DOHH2 (cell line): Measurements from ENCODE around the gene DCAF17.

Experiments used
- H3F3A ChIP-seq: fragments of 200-600 bp; sonication (generic), shearing (Covaris generic); 2 replicates; pipeline ENCODE4 v1.6.0; 2016; ENCODE audit warnings: antibody characterized with exemption, mild to moderate bottlenecking; ENCODE audit not compliant: control insufficient read depth, insufficient read depth
- H3K27ac ChIP-seq: fragments of 200-600 bp; sonication (generic); 2 replicates; pipeline ENCODE4 v1.5.1; 2014; ENCODE audit warnings: low read depth, mild to moderate bottlenecking, low read length, moderate library complexity
- H3K27me3 ChIP-seq: fragments of 200-600 bp; sonication (generic); 2 replicates; pipeline ENCODE4 v1.6.1; 2014; ENCODE audit warnings: mild to moderate bottlenecking, low read length, mixed read lengths; ENCODE audit not compliant: control insufficient read depth
- H3K36me3 ChIP-seq: fragments of 200-600 bp; sonication (generic); 2 replicates; pipeline ENCODE4 v1.6.1; 2014; ENCODE audit warnings: mild to moderate bottlenecking, low read length, moderate library complexity, mixed read lengths; ENCODE audit not compliant: control insufficient read depth
- H3K4me1 ChIP-seq: fragments of 200-600 bp; sonication (generic); 2 replicates; pipeline ENCODE4 v1.6.1; 2014; ENCODE audit warnings: mild to moderate bottlenecking, low read length, mixed read lengths; ENCODE audit not compliant: control insufficient read depth
- H3K4me2 ChIP-seq: fragments of 200-600 bp; sonication (generic); 2 replicates; pipeline ENCODE4 v1.6.0; 2014; ENCODE audit warnings: mild to moderate bottlenecking, low read length, moderate library complexity
- H3K4me3 ChIP-seq: fragments of 200-600 bp; sonication (generic); 2 replicates; pipeline ENCODE4 v1.5.1; 2014; ENCODE audit warnings: mild to moderate bottlenecking, low read length, mixed read lengths
- H3K79me2 ChIP-seq: fragments of 200-600 bp; sonication (generic); 2 replicates; pipeline ENCODE4 v1.6.1; 2014; ENCODE audit warnings: mild to moderate bottlenecking, low read length, mixed read lengths; ENCODE audit not compliant: control insufficient read depth
- H3K9me2 ChIP-seq: fragments of 200-600 bp; sonication (generic); replicated peaks from 2 replicates; pipeline ENCODE4 v1.6.1; 2014; ENCODE audit warnings: mild to moderate bottlenecking, low read length, mixed read lengths; ENCODE audit not compliant: control insufficient read depth
- H3K9me3 ChIP-seq: fragments of 200-600 bp; sonication (generic); 2 replicates; pipeline ENCODE4 v1.6.1; 2014; ENCODE audit warnings: antibody characterized with exemption, low read length, mixed read lengths; ENCODE audit not compliant: control insufficient read depth, insufficient read depth
- H4K20me1 ChIP-seq: fragments of 200-600 bp; sonication (generic); 2 replicates; pipeline ENCODE4 v1.6.0; 2014; ENCODE audit warnings: low read depth, mild to moderate bottlenecking, antibody characterized with exemption, low read length, moderate library complexity; ENCODE audit not compliant: control insufficient read depth, insufficient read depth
- EZH2phosphoT487 ChIP-seq: fragments of 200-600 bp; sonication (generic); IDR thresholded peaks from 2 replicates; pipeline ENCODE4 v1.6.1; 2017; ENCODE audit warnings: borderline replicate concordance, mild to moderate bottlenecking, antibody characterized with exemption, low read length, moderate library complexity, mixed read lengths
- TF ChIP-seq, protein P1 (sequence below): fragments of 200-600 bp; sonication (generic); IDR thresholded peaks from one replicate; pipeline ENCODE4 v1.5.1; 2014; ENCODE audit warnings: antibody characterized with exemption, mild to moderate bottlenecking, low read depth, low read length; ENCODE audit not compliant: poor library complexity, severe bottlenecking

Gene DCAF17

DNA sequence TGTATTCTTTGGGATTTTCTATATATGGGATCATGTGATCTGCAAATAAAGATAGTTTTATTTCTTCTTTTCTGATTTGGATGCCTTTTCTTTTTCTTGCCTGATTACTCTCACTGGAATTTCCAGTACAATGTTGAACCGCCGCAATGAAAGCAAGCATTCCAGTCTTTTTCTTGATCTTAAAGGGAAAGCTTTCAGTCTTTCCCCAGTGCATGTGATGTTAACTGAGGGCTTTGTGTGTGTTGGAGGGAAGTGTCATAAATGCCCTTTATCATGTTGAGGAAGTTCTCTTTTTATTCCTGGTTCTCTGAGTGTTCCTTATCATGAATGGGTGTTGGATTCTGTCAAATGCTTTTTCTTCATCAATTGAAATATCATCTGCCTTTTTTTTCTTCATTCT lies 71.3 kb downstream of the DCAF17 start:
- H3K36me3 ChIP-seq, result no peaks in the 10 kb centered on the region
- H3K9me3 ChIP-seq, result peaks cover 4% of the 10 kb centered on the region; the same call in 1 of the 2 replicates
- no peak overlapping the region for H3K4me2 ChIP-seq
- H3F3A ChIP-seq, result no peaks in the 10 kb centered on the region
- TF ChIP-seq, protein P1, sequence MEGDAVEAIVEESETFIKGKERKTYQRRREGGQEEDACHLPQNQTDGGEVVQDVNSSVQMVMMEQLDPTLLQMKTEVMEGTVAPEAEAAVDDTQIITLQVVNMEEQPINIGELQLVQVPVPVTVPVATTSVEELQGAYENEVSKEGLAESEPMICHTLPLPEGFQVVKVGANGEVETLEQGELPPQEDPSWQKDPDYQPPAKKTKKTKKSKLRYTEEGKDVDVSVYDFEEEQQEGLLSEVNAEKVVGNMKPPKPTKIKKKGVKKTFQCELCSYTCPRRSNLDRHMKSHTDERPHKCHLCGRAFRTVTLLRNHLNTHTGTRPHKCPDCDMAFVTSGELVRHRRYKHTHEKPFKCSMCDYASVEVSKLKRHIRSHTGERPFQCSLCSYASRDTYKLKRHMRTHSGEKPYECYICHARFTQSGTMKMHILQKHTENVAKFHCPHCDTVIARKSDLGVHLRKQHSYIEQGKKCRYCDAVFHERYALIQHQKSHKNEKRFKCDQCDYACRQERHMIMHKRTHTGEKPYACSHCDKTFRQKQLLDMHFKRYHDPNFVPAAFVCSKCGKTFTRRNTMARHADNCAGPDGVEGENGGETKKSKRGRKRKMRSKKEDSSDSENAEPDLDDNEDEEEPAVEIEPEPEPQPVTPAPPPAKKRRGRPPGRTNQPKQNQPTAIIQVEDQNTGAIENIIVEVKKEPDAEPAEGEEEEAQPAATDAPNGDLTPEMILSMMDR, result no peak
- no peak for TF ChIP-seq EZH2phosphoT487
- H3K4me3 ChIP-seq, result no peak overlapping the region
- no peaks in the 10 kb centered on the region for H3K79me2 ChIP-seq
- no peaks in the 10 kb centered on the region for H3K9me2 ChIP-seq
- H3K4me1 ChIP-seq, result no peaks in the 10 kb centered on the region
- no peaks in the 10 kb centered on the region for H3K27me3 ChIP-seq
- H4K20me1 ChIP-seq, result no peaks in the 10 kb centered on the region
- H3K27ac ChIP-seq, result no peak overlapping the region

DNA sequence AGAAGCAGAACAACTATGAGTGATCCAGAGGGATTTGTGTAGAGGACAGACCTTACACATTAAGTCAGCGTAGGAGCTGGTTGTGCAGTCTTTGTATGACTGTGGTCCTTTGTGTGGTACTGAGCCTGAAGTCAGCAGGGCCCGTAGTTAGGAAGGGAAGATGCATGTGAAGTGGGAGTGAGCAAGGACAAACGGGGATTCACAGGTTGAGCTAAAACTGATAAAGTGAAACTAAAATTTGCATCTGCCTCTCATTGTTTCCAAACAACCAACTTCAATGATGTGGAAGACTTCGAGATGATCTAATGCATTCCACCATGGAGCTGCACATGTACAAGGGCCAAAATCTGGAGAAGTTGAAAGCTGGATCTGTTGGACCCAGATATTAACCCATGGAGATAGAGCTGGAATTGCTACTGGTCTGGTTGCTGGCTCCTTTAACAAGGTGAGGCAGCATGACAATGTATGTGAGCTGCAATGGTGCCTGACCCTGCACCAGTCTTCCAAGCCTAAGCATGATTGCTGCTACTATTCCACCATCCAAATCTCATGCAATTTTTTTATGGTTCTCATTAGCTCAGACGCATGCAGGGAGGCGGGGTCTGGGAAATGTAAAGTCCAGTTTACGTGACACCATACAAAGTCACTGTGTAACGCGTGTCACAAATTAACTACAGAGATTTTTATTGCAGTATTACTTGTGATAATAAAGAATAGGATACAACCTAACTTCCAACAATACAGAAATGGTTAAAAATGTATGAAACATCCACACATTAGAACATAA lies 76.1 kb downstream of the DCAF17 start:
- no peak for TF ChIP-seq EZH2phosphoT487
- TF ChIP-seq, protein P1, result no peak
- Histone ChIP-seq H3K4me2 (no peak overlapping the region), H3K27me3 (peaks cover 3% of the 10 kb centered on the region; the same call in 1 of the 2 replicates), H3K4me3 (no peak overlapping the region), H3K36me3 (no peaks in the 10 kb centered on the region), H3K9me2 (no peaks in the 10 kb centered on the region), H4K20me1 (no peaks in the 10 kb centered on the region), H3K9me3 (no peaks in the 10 kb centered on the region), H3K79me2 (no peaks in the 10 kb centered on the region), H3K27ac (no peak overlapping the region), H3K4me1 (no peaks in the 10 kb centered on the region), H3F3A (no peaks in the 10 kb centered on the region)

DNA sequence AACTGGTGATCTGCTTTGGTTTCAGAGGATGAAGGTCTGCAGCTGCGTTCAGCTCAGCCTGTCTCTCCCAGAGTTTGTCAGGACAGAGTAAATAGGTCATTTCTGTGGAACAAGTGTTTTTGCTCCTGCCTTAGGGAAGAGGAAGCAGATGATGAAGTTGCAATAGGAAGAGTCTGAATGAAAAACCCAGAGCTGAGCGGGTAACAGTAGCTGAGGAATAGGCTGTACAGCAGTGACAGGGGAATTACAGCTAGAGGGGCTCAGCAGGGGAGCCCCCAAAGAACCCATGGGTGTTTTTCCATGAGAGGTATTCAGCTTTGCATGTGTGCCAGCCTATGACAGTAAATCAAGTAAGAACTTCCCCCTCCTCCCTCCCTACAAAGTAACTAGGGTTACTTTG lies 78.0 kb downstream of the DCAF17 start:
- Histone ChIP-seq H4K20me1 (no peaks in the 10 kb centered on the region), H3K27ac (no peak overlapping the region), H3K79me2 (no peaks in the 10 kb centered on the region), H3K27me3 (peaks cover 3% of the 10 kb centered on the region; the same call in 1 of the 2 replicates), H3K9me2 (no peaks in the 10 kb centered on the region), H3K4me1 (no peaks in the 10 kb centered on the region), H3K9me3 (no peaks in the 10 kb centered on the region), H3K4me2 (no peak overlapping the region), H3K36me3 (no peaks in the 10 kb centered on the region), H3K4me3 (no peak overlapping the region), H3F3A (no peaks in the 10 kb centered on the region)
- no peak for TF ChIP-seq EZH2phosphoT487
- TF ChIP-seq, protein P1, result no peak
